HepG2 (cell line): ENCODE data around the gene DUSP5.

ENCODE experiments used
- POLR2AphosphoS5 ChIP-seq: IDR thresholded peaks from 2 replicates; pipeline ENCODE4 v1.6.1; 2012; ENCODE audit warnings: low read depth, low read length
- SP140L ChIP-seq: sonication (generic); formaldehyde crosslinking; IDR thresholded peaks from 2 replicates; pipeline ENCODE4 v1.4.0; 2020; ENCODE audit warnings: missing genetic modification reagents, borderline replicate concordance

GRCh38 chr10:110457851-110458250, 39.9 kb upstream of the DUSP5 start:
- TF ChIP-seq SP140L (CRISPR knock-in tag) (no peak), POLR2AphosphoS5 (no peak)
